Peyer's patch (tissue), 4 donors: Measurements from ENCODE around the gene MB21D2. TPM values are rescaled to one million over a fixed set of nuclear protein-coding genes. Genes with fewer than 3 reads are reported as not detected.
"Not testable (repeated sequence)": the region's sequence is repeated elsewhere in the genome, so short reads cannot be mapped to it uniquely, and the experiment has no call there.

Source experiments
- DNase-seq, 3 donors: peaks; one replicate each; pipeline ENCODE4 v3.0.0-alpha.2; 2017 to 2019
- H3K27ac ChIP-seq, 4 donors: fragments of 200-600 bp; sonication (generic); one replicate each; pipeline ENCODE4 v1.5.1; 2016 to 2019
- H3K27me3 ChIP-seq, 2 donors: fragments of 200-600 bp; sonication (generic); one replicate each; pipeline ENCODE4 v1.5.1; 2019
- H3K36me3 ChIP-seq, 3 donors: fragments of 200-600 bp; sonication (generic); one replicate each; pipeline ENCODE4 v1.5.1; 2016 to 2019
- H3K4me1 ChIP-seq, 4 donors: fragments of 200-600 bp; sonication (generic); one replicate each; pipeline ENCODE4 v1.5.1; 2016 to 2019
- H3K4me3 ChIP-seq, 4 donors: fragments of 200-600 bp; sonication (generic); 1 replicate in 3 of 4; 2 replicates in 1 of 4; pipeline ENCODE4 v1.5.1; 2016 to 2019; ENCODE audit warnings: mild to moderate bottlenecking in 1 of 4
- H3K9me3 ChIP-seq, 4 donors: fragments of 200-600 bp; sonication (generic); one replicate each; pipeline ENCODE4 v1.5.1; 2016 to 2019; ENCODE audit warnings: mild to moderate bottlenecking in 1 of 4
- POLR2A ChIP-seq, 2 donors: fragments of 450-650 bp; IDR thresholded peaks; one replicate each; pipeline ENCODE4 v1.5.1; 2017; ENCODE audit warnings: antibody characterized with exemption in 2 of 2, mild to moderate bottlenecking in 2 of 2, moderate library complexity in 2 of 2
- total RNA-seq, 4 donors: library from RNA; depleted of rRNA; stranded (reverse); fragments of >200 nt; gene quantifications; one replicate each; pipeline ENCODE4 v1.1.0, GENCODE V29; 2016
- TF ChIP-seq, protein P1 (sequence below), 6 experiments: fragments of 450-650 bp in 4 of 6; fragments of 200-600 bp in 2 of 6; sonication (generic) in 1 of 6; IDR thresholded peaks; one replicate each; pipeline ENCODE4 v1.5.1; 2017 to 2019; ENCODE audit warnings: antibody characterized with exemption in 6 of 6, mild to moderate bottlenecking in 3 of 6, moderate library complexity in 1 of 6

Gene MB21D2
- 10 to 100 TPM in 2 of 4 donors, 1 to 10 TPM in 2; 6.6 to 16.6 (median 13.0) TPM for total RNA-seq

- peak; percentile 32 to 89 (median 77) for DNase-seq
These were observed at the start of gene MB21D2 for GRCh38 chr3:192917404-192918274. TSS of gene MB21D2 (minus strand) at chr3:192917856. CDS start at chr3:192917840, 16 bp downstream.

GRCh38 chr3:192964959-192965719 lies 47.5 kb upstream of the MB21D2 start:
- H3K9me3 ChIP-seq, H3K4me1 ChIP-seq, H3K27ac ChIP-seq, H3K4me3 ChIP-seq, DNase-seq, H3K36me3 ChIP-seq, H3K27me3 ChIP-seq: not testable (repeated sequence)

More at GRCh38 chr3:192917404-192918274, at the start of gene MB21D2:
- Histone ChIP-seq H3K27ac (peak within 1 kb of the TSS; percentile 81 to 95 (median 88)), H3K4me1 (peaks cover 0 to 26% (median 0%) of the 10 kb centered on the region in 4 donors), H3K36me3 (no peaks in the 10 kb centered on the region), H3K27me3 (no peaks in the 10 kb centered on the region), H3K9me3 (no peaks in the 10 kb centered on the region), H3K4me3 (peak within 1 kb of the TSS; percentile 53 to 75 (median 64))
- TF ChIP-seq POLR2A (IDR thresholded peaks at IDR 0.05), result peak; percentile 58 to 75
- TF ChIP-seq, protein P1, sequence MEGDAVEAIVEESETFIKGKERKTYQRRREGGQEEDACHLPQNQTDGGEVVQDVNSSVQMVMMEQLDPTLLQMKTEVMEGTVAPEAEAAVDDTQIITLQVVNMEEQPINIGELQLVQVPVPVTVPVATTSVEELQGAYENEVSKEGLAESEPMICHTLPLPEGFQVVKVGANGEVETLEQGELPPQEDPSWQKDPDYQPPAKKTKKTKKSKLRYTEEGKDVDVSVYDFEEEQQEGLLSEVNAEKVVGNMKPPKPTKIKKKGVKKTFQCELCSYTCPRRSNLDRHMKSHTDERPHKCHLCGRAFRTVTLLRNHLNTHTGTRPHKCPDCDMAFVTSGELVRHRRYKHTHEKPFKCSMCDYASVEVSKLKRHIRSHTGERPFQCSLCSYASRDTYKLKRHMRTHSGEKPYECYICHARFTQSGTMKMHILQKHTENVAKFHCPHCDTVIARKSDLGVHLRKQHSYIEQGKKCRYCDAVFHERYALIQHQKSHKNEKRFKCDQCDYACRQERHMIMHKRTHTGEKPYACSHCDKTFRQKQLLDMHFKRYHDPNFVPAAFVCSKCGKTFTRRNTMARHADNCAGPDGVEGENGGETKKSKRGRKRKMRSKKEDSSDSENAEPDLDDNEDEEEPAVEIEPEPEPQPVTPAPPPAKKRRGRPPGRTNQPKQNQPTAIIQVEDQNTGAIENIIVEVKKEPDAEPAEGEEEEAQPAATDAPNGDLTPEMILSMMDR (IDR thresholded peaks at IDR 0.05), result peak in 1 of 6 experiments; percentile 24

DNA sequence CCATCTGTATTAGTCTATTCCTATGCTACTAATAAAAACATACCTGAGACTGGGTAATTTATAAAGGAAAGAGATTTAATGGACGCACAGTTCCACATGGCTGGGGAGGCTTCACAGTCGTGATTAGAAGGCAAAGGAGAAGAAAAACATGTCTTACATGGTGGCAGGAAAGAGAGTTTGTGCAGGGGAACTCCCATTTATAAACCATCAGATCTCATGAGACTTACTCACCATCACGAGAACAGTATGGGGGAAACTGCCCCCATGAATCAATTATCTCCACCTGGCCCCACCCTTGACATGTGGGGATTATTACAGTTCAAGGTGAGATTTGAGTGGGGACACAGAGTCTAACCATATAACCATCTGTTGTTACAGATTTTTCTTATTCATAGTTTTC lies 42.1 kb upstream of the MB21D2 start:
- Histone ChIP-seq H3K4me1 (no peaks in the 10 kb centered on the region), H3K4me3 (no peak overlapping the region), H3K27me3 (no peaks in the 10 kb centered on the region), H3K27ac (no peak overlapping the region), H3K36me3 (no peaks in the 10 kb centered on the region), H3K9me3 (no peaks in the 10 kb centered on the region)
- no peak for DNase-seq
- no peak for TF ChIP-seq POLR2A (IDR thresholded peaks at IDR 0.05)
- TF ChIP-seq, protein P1 (IDR thresholded peaks at IDR 0.05), result no peak

DNA sequence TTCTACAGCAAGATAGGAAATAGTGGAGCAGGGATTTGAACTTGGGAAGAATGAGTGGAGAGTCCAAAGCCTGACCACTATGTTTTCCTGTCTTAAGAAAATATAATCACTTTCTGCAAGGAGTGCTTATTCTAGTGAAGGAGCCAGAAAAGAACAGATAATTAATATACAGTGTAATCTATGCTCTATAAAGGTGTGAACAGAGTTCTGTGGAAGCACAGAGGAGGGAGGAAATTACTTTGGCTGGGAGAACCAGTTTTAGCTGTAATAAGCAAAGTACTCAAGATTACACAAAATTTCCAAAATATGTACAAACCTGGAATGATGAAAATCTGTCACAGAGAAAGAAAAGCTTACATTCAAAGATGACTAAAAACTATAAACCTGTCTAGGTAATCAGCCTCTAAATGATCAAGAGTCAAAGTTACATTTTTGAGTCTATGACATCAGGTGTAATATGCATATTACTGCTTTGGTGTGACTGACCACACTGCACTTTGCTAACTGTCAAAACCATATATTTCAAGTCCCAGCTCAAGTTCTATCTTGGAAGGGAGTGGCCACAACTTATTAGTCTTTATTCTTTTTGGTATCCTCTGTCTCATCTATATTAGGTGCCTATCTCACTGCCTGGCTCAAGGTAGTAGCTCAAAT lies 40.7 kb upstream of the MB21D2 start:
- no peaks in the 10 kb centered on the region for H3K27me3 ChIP-seq
- no peaks in the 10 kb centered on the region for H3K36me3 ChIP-seq
- H3K27ac ChIP-seq, result no peak overlapping the region
- no peak overlapping the region for H3K4me3 ChIP-seq
- H3K9me3 ChIP-seq, result no peaks in the 10 kb centered on the region
- H3K4me1 ChIP-seq, result no peaks in the 10 kb centered on the region
- TF ChIP-seq, protein P1 (IDR thresholded peaks at IDR 0.05), result no peak
- TF ChIP-seq POLR2A (IDR thresholded peaks at IDR 0.05), result no peak
- DNase-seq, result no peak

DNA sequence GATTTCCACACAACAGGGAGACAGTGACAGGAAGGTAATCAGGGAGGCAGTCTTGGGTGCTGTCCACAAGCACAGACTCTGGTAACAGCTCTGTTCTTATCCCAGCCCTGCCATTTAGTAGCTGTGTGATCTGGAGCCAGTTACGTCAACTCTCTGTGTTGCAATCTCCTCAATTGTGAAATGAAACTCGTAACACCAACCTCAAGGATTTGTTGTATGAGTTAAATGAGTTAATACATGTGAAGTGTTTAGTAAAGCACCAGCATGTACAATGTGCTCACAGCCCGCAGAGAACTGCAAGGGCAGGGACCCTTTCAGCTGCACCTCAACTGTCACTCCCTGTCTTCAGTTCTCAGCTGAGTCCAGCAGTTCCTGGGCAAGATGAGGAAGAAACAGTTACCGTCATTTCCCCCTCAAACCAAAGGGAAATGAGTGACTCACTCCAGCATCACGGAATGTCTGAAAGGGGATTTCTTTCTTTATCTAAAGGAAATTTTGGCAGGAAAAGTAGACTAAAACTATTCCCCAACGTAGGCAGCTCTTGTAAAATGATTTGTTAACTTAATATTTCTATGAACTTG lies 39.9 kb upstream of the MB21D2 start:
- Histone ChIP-seq H3K36me3 (no peaks in the 10 kb centered on the region), H3K9me3 (no peaks in the 10 kb centered on the region), H3K27ac (peak overlapping the region in 1 of 4 donors; percentile 55), H3K4me3 (no peak overlapping the region), H3K4me1 (no peaks in the 10 kb centered on the region), H3K27me3 (no peaks in the 10 kb centered on the region)
- DNase-seq, result peak in 1 of 3 donors; percentile 55
- no peak for TF ChIP-seq POLR2A (IDR thresholded peaks at IDR 0.05)
- TF ChIP-seq, protein P1 (IDR thresholded peaks at IDR 0.05), result no peak
